Measurements from ENCODE around the gene DYNC1I1. TPM values are rescaled to one million over a fixed set of nuclear protein-coding genes. Genes with fewer than 3 reads are reported as not detected.
A peak's percentile ranks its signal among the peaks of the same experiment; 100 is the strongest.

The DYNC1I1 gene
- 2.5 TPM for total RNA-seq
- polyA plus RNA-seq, result 6.3 TPM
- long read RNA-seq, donor 1, result 0 reads
- long read RNA-seq, donor 2, result 0 reads
- long read RNA-seq, donor 3, partial matches to known transcripts, result 0 of 1 reads
- long read RNA-seq, donor 3, other reads (novel, unspliced or antisense), result 0 of 1 reads
- long read RNA-seq, donor 4, partial matches to known transcripts, result 0 of 1 reads
- long read RNA-seq, donor 4, other reads (novel, unspliced or antisense), result 0 of 1 reads
- long read RNA-seq, donor 5, result 0 reads
- long read RNA-seq, donor 6, partial matches to known transcripts, result 0 of 1 reads
- long read RNA-seq, donor 6, other reads (novel, unspliced or antisense), result 0 of 1 reads
- long read RNA-seq, donor 7, partial matches to known transcripts, result 0 of 1 reads
- long read RNA-seq, donor 7, other reads (novel, unspliced or antisense), result 0 of 1 reads
- long read RNA-seq, donor 8, result 0 reads
- long read RNA-seq, donor 9, result 0 reads
- long read RNA-seq, donor 10, result 0 reads

- 1% methylated on average over 49 of the region's 49 CpGs for WGBS
These were observed at the start of gene DYNC1I1 for GRCh38 chr7:95772298-95772770. Gene DYNC1I1 (plus strand): TSS chr7:95772554. CDS start chr7:95804730, 32,176 bp downstream.

GRCh38 chr7:95723583-95724180 lies 48.7 kb upstream of the DYNC1I1 start:
- no peaks in the 10 kb centered on the region for H3K4me1 ChIP-seq (ENCODE audit: control insufficient read depth in 2 of 2, insufficient read depth in 2 of 2, low read length in 2 of 2)
- no peak overlapping the region for H3K4me3 ChIP-seq (ENCODE audit: low read length in 2 of 2)
- H3K36me3 ChIP-seq (ENCODE audit: control insufficient read depth in 2 of 2, insufficient read depth in 2 of 2, low read length in 1 of 2), result no peaks in the 10 kb centered on the region
- no peak overlapping the region for H3K27ac ChIP-seq (ENCODE audit: low read depth in 1 of 2, low read length in 1 of 2)
- WGBS, result 24% methylated on average over 2 of the region's 2 CpGs
- no peaks in the 10 kb centered on the region for H3K27me3 ChIP-seq (ENCODE audit: control insufficient read depth in 2 of 2, insufficient read depth in 1 of 2, low read length in 1 of 2)
- DNase-seq (ENCODE audit: low read depth in 6 of 9, low spot score in 9 of 9), result peak in 3 of 9 donors; percentile 2 to 7 (median 5)
- H3K9me3 ChIP-seq (ENCODE audit: control insufficient read depth in 2 of 2, insufficient read depth in 1 of 2, low read length in 1 of 2), result no peaks in the 10 kb centered on the region

More at GRCh38 chr7:95772298-95772770, at the start of gene DYNC1I1:
- no peaks in the 10 kb centered on the region for H3K9me3 ChIP-seq (ENCODE audit: control insufficient read depth in 2 of 2, insufficient read depth in 1 of 2, low read length in 1 of 2)
- H3K4me3 ChIP-seq (ENCODE audit: low read length in 2 of 2), result peak within 1 kb of the TSS; percentile 30 to 44
- peaks cover 9 to 34% of the 10 kb centered on the region in 2 donors for H3K27me3 ChIP-seq (ENCODE audit: control insufficient read depth in 2 of 2, insufficient read depth in 1 of 2, low read length in 1 of 2)
- H3K36me3 ChIP-seq (ENCODE audit: control insufficient read depth in 2 of 2, insufficient read depth in 2 of 2, low read length in 1 of 2), result no peaks in the 10 kb centered on the region
- DNase-seq (ENCODE audit: low read depth in 6 of 9, low spot score in 9 of 9), result peak in 7 of 9 donors; percentile 10 to 57 (median 31)
- H3K27ac ChIP-seq (ENCODE audit: low read depth in 1 of 2, low read length in 1 of 2), result no peak within 1 kb of the TSS
- H3K4me1 ChIP-seq (ENCODE audit: control insufficient read depth in 2 of 2, insufficient read depth in 2 of 2, low read length in 2 of 2), result peaks cover 0 to 3% of the 10 kb centered on the region in 2 donors

GRCh38 chr7:95725205-95725604 lies 47.1 kb upstream of the DYNC1I1 start:
- 96% methylated on average over 1 of the region's 1 CpG for WGBS
- no peaks in the 10 kb centered on the region for H3K4me1 ChIP-seq (ENCODE audit: control insufficient read depth in 2 of 2, insufficient read depth in 2 of 2, low read length in 2 of 2)

GRCh38 chr7:95730493-95731280 lies 41.7 kb upstream of the DYNC1I1 start:
- no peaks in the 10 kb centered on the region for H3K36me3 ChIP-seq (ENCODE audit: control insufficient read depth in 2 of 2, insufficient read depth in 2 of 2, low read length in 1 of 2)
- H3K4me1 ChIP-seq (ENCODE audit: control insufficient read depth in 2 of 2, insufficient read depth in 2 of 2, low read length in 2 of 2), result no peaks in the 10 kb centered on the region
- no peak overlapping the region for H3K27ac ChIP-seq (ENCODE audit: low read depth in 1 of 2, low read length in 1 of 2)
- H3K27me3 ChIP-seq (ENCODE audit: control insufficient read depth in 2 of 2, insufficient read depth in 1 of 2, low read length in 1 of 2), result no peaks in the 10 kb centered on the region
- DNase-seq (ENCODE audit: low read depth in 6 of 9, low spot score in 9 of 9), result no peak
- 89% methylated on average over 4 of the region's 4 CpGs for WGBS
- H3K9me3 ChIP-seq (ENCODE audit: control insufficient read depth in 2 of 2, insufficient read depth in 1 of 2, low read length in 1 of 2), result no peaks in the 10 kb centered on the region
- no peak overlapping the region for H3K4me3 ChIP-seq (ENCODE audit: low read length in 2 of 2)

More at GRCh38 chr7:95725205-95725604, 47.1 kb upstream of the DYNC1I1 start:
- Histone ChIP-seq H3K4me3 (ENCODE audit: low read length in 2 of 2) (no peak overlapping the region), H3K27ac (ENCODE audit: low read depth in 1 of 2, low read length in 1 of 2) (no peak overlapping the region), H3K9me3 (ENCODE audit: control insufficient read depth in 2 of 2, insufficient read depth in 1 of 2, low read length in 1 of 2) (no peaks in the 10 kb centered on the region), H3K36me3 (ENCODE audit: control insufficient read depth in 2 of 2, insufficient read depth in 2 of 2, low read length in 1 of 2) (no peaks in the 10 kb centered on the region), H3K27me3 (ENCODE audit: control insufficient read depth in 2 of 2, insufficient read depth in 1 of 2, low read length in 1 of 2) (no peaks in the 10 kb centered on the region)
- DNase-seq (ENCODE audit: low read depth in 6 of 9, low spot score in 9 of 9), result no peak

- H3K4me1 ChIP-seq (ENCODE audit: control insufficient read depth in 2 of 2, insufficient read depth in 2 of 2, low read length in 2 of 2), result no peaks in the 10 kb centered on the region
- H3K9me3 ChIP-seq (ENCODE audit: control insufficient read depth in 2 of 2, insufficient read depth in 1 of 2, low read length in 1 of 2), result no peaks in the 10 kb centered on the region
- 70% methylated on average over 3 of the region's 3 CpGs for WGBS
- DNase-seq (ENCODE audit: low read depth in 6 of 9, low spot score in 9 of 9), result no peak
- no peaks in the 10 kb centered on the region for H3K36me3 ChIP-seq (ENCODE audit: control insufficient read depth in 2 of 2, insufficient read depth in 2 of 2, low read length in 1 of 2)
- no peak overlapping the region for H3K4me3 ChIP-seq (ENCODE audit: low read length in 2 of 2)
- no peak overlapping the region for H3K27ac ChIP-seq (ENCODE audit: low read depth in 1 of 2, low read length in 1 of 2)
- no peaks in the 10 kb centered on the region for H3K27me3 ChIP-seq (ENCODE audit: control insufficient read depth in 2 of 2, insufficient read depth in 1 of 2, low read length in 1 of 2)
These were observed 35.7 kb upstream of the DYNC1I1 start for GRCh38 chr7:95736635-95737034.

DNA sequence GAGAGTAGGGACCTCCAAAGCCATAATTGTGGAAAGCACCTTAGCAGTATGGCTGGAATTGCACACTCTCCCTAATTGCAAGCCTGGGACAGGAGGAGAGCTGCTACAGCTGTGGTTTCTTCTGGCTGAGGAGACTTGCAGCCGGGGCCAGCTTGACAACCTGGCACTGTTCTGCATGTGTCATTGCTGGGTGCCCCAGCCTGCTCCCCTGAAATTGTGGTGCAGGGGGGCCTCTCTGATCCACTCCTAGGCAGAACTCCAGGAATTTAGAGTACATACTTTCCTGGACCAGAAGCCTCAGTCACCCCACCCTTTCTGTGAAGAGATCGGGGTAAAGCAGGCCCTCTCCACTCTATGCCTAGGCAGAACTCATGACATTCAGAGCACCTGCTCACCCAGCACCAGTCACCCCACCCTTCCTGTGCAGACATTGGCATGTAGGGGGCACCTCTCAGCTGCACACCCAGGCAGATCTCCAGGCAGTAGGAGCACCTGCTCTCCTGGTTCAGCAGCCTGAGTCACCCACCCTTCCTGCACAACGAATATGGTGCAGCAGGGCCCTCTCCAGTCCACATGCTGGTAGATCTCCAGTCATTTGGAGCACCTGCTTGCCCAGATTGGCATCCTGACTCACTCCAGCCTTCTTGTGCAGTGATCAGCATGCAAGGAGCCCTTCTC lies 34.4 kb upstream of the DYNC1I1 start:
- H3K27me3 ChIP-seq (ENCODE audit: control insufficient read depth in 2 of 2, insufficient read depth in 1 of 2, low read length in 1 of 2), result no peaks in the 10 kb centered on the region
- H3K4me3 ChIP-seq (ENCODE audit: low read length in 2 of 2), result no peak overlapping the region
- H3K27ac ChIP-seq (ENCODE audit: low read depth in 1 of 2, low read length in 1 of 2), result no peak overlapping the region
- WGBS, result 85% methylated on average over 3 of the region's 3 CpGs
- no peaks in the 10 kb centered on the region for H3K4me1 ChIP-seq (ENCODE audit: control insufficient read depth in 2 of 2, insufficient read depth in 2 of 2, low read length in 2 of 2)
- no peaks in the 10 kb centered on the region for H3K9me3 ChIP-seq (ENCODE audit: control insufficient read depth in 2 of 2, insufficient read depth in 1 of 2, low read length in 1 of 2)
- DNase-seq (ENCODE audit: low read depth in 6 of 9, low spot score in 9 of 9), result no peak
- H3K36me3 ChIP-seq (ENCODE audit: control insufficient read depth in 2 of 2, insufficient read depth in 2 of 2, low read length in 1 of 2), result no peaks in the 10 kb centered on the region

- Histone ChIP-seq H3K36me3 (ENCODE audit: control insufficient read depth in 2 of 2, insufficient read depth in 2 of 2, low read length in 1 of 2) (no peaks in the 10 kb centered on the region), H3K4me1 (ENCODE audit: control insufficient read depth in 2 of 2, insufficient read depth in 2 of 2, low read length in 2 of 2) (no peaks in the 10 kb centered on the region), H3K27me3 (ENCODE audit: control insufficient read depth in 2 of 2, insufficient read depth in 1 of 2, low read length in 1 of 2) (no peaks in the 10 kb centered on the region), H3K9me3 (ENCODE audit: control insufficient read depth in 2 of 2, insufficient read depth in 1 of 2, low read length in 1 of 2) (no peaks in the 10 kb centered on the region), H3K27ac (ENCODE audit: low read depth in 1 of 2, low read length in 1 of 2) (no peak overlapping the region), H3K4me3 (ENCODE audit: low read length in 2 of 2) (no peak overlapping the region)
- WGBS, result 82% methylated on average over 3 of the region's 3 CpGs
- no peak for DNase-seq (ENCODE audit: low read depth in 6 of 9, low spot score in 9 of 9)
These were observed 23.3 kb upstream of the DYNC1I1 start for GRCh38 chr7:95749044-95749443.

DNA sequence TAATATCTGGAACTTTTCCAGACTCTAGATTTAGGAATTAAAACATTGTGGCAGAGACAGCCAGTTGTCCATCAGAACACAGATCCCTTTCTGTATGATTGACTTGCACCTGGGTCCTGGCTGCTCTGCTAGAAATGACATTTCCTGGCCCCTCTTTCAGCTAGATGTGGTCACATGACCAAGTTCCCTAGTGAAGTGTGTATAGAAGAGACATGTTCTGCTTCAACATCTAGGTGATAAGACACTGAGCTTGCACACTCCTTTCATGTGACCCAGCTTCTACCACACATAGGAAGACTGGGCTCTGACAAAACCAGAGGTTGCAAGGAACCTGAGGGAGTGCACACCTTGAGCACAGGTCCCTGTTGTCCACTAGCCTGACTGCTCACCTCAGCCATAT lies 22.8 kb upstream of the DYNC1I1 start:
- Histone ChIP-seq H3K9me3 (ENCODE audit: control insufficient read depth in 2 of 2, insufficient read depth in 1 of 2, low read length in 1 of 2) (no peaks in the 10 kb centered on the region), H3K27me3 (ENCODE audit: control insufficient read depth in 2 of 2, insufficient read depth in 1 of 2, low read length in 1 of 2) (no peaks in the 10 kb centered on the region), H3K4me3 (ENCODE audit: low read length in 2 of 2) (no peak overlapping the region), H3K36me3 (ENCODE audit: control insufficient read depth in 2 of 2, insufficient read depth in 2 of 2, low read length in 1 of 2) (no peaks in the 10 kb centered on the region), H3K4me1 (ENCODE audit: control insufficient read depth in 2 of 2, insufficient read depth in 2 of 2, low read length in 2 of 2) (no peaks in the 10 kb centered on the region), H3K27ac (ENCODE audit: low read depth in 1 of 2, low read length in 1 of 2) (no peak overlapping the region)
- no peak for DNase-seq (ENCODE audit: low read depth in 6 of 9, low spot score in 9 of 9)
